ENCODE data around the gene TAF1B.

- TF ChIP-seq CTCF (conservative IDR thresholded peaks at IDR 0.05 in 1 of 2, IDR thresholded peaks at IDR 0.05 in 1 of 2; ENCODE audit: low read depth in 1 of 2, low read length in 2 of 2) (no peak), EZH2 (IDR thresholded peaks at IDR 0.05; ENCODE audit: low read length, missing control alignments) (no peak)
Observed at GRCh38 chr2:9945596-9945995, 102.3 kb downstream of the TAF1B start.
